ENCODE results near the gene CENPX. TPM values are rescaled to one million over a fixed set of nuclear protein-coding genes. Genes with fewer than 3 reads are reported as not detected.

The CENPX gene
- total RNA-seq, 1 experiment from 2014 or later, result 77.9 TPM

DNA sequence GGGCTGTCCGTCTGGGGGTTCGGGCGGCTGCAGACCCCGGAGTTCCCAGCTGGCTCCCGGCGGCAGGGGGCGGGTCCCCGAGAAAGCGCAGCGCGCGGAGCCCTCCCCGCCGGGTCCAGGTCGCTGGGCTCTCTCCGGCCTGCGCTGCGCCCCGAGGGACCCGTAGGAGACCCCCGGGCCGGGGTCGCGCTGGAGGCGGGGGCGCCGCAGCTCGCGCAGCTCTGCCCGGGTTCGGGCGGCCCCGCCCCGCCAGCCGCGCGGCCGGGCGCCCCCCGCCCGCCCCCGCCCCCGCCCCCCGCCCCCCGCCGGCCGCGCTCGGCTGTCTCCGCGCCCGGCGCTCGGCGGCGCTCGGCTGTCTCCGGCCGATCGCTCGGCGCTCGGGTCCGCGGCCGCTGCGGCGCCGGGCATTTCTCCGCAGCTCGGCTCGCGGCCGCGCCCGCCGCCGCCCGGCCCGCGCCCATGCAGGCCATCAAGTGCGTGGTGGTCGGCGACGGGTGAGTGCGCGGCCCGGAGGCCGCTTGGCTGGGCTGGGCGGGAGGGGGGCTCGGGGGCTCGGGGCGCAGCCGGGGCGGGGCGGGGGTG lies 8.7 kb upstream of the CENPX start, which contains the start of gene RAC3:
Gene RAC3 (plus strand): TSS at position 376 of the 582 bp plus-strand sequence. CDS start 84 bp downstream, at position 460.
- Histone ChIP-seq H3K14ac (ENCODE audit: insufficient read depth, low read length) (peak within 1 kb of the TSS; percentile 66; the same call in 1 of the 2 replicates), H2AFZ (ENCODE audit: low read length) (no peak within 1 kb of the TSS), H4K8ac (replicated peaks; ENCODE audit: insufficient read length, low read depth, low read length) (no peak within 1 kb of the TSS), H3K9me3 (ENCODE audit: control insufficient read depth, low read depth, low read length) (no peaks in the 10 kb centered on the region), H2AK5ac (ENCODE audit: insufficient read length, low read length) (no peak within 1 kb of the TSS), H3K56ac (ENCODE audit: insufficient read length, low read depth, low read length) (no peak within 1 kb of the TSS), H3K4ac (ENCODE audit: low read depth, low read length) (no peak within 1 kb of the TSS), H4K20me1 (ENCODE audit: control insufficient read depth, insufficient read depth, insufficient read length) (no peaks in the 10 kb centered on the region), H3K4me1 (ENCODE audit: insufficient read depth, low read length) (no peaks in the 10 kb centered on the region), H3K9ac (ENCODE audit: extremely low read depth, insufficient read length, low read length) (peak within 1 kb of the TSS; percentile 55), H2BK5ac (ENCODE audit: insufficient read length, low read length) (no peak within 1 kb of the TSS), H2BK20ac (ENCODE audit: low read depth, low read length, poor library complexity, severe bottlenecking) (no peak within 1 kb of the TSS), H3K23me2 (ENCODE audit: insufficient read length, low read depth, low read length, poor library complexity, severe bottlenecking) (peaks cover 8% of the 10 kb centered on the region), H4K5ac (ENCODE audit: insufficient read length, low read depth, low read length) (no peak within 1 kb of the TSS), H3K23ac (ENCODE audit: insufficient read length, low read depth, low read length) (no peak within 1 kb of the TSS), H3K27ac (ENCODE audit: insufficient read length, low read depth, low read length) (no peak within 1 kb of the TSS), H3K4me2 (ENCODE audit: insufficient read depth, insufficient read length, low read length) (peak within 1 kb of the TSS; percentile 65), H4K91ac (ENCODE audit: insufficient read length, low read depth, low read length) (no peak within 1 kb of the TSS), H3K18ac (ENCODE audit: insufficient read length, low read depth, low read length) (peak within 1 kb of the TSS; percentile 7), H3K27me3 (ENCODE audit: insufficient read depth, low read length) (no peaks in the 10 kb centered on the region; the same call in 1 of the 2 replicates), H3T11ph (ENCODE audit: low read length) (no peak within 1 kb of the TSS), H3K79me1 (ENCODE audit: insufficient read depth, low read depth, low read length, poor library complexity, severe bottlenecking) (no peaks in the 10 kb centered on the region), H2BK15ac (ENCODE audit: low read depth, low read length) (no peak within 1 kb of the TSS), H2BK12ac (ENCODE audit: insufficient read length, low read depth, low read length) (no peak within 1 kb of the TSS), H3K79me2 (ENCODE audit: insufficient read depth, low read length) (no peaks in the 10 kb centered on the region), H2BK120ac (ENCODE audit: low read depth, low read length, poor library complexity, severe bottlenecking) (no peak within 1 kb of the TSS)
- H3K27me3 Mint-ChIP-seq (ENCODE audit: low read depth), result peaks cover 2% of the 10 kb centered on the region; the same call in 1 of the 2 replicates
- H3K27ac Mint-ChIP-seq, result no peak within 1 kb of the TSS
- no peak for DNase-seq
- H3K4me1 Mint-ChIP-seq, result peaks cover 2 to 19% of the 10 kb centered on the region in 2 experiments
- H3K4me3 Mint-ChIP-seq, result peak within 1 kb of the TSS; percentile 63 to 81
- no peaks in the 10 kb centered on the region for H3K9me3 Mint-ChIP-seq
- peaks cover 8 to 24% (median 16%) of the 10 kb centered on the region in 3 experiments; a peak in 6 of 7 replicates for H3K36me3 Mint-ChIP-seq (ENCODE audit: insufficient read depth in 1 of 3, low read depth in 3 of 3)
- TF ChIP-seq, protein P1, sequence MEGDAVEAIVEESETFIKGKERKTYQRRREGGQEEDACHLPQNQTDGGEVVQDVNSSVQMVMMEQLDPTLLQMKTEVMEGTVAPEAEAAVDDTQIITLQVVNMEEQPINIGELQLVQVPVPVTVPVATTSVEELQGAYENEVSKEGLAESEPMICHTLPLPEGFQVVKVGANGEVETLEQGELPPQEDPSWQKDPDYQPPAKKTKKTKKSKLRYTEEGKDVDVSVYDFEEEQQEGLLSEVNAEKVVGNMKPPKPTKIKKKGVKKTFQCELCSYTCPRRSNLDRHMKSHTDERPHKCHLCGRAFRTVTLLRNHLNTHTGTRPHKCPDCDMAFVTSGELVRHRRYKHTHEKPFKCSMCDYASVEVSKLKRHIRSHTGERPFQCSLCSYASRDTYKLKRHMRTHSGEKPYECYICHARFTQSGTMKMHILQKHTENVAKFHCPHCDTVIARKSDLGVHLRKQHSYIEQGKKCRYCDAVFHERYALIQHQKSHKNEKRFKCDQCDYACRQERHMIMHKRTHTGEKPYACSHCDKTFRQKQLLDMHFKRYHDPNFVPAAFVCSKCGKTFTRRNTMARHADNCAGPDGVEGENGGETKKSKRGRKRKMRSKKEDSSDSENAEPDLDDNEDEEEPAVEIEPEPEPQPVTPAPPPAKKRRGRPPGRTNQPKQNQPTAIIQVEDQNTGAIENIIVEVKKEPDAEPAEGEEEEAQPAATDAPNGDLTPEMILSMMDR (conservative IDR thresholded peaks at IDR 0.05), result no peak
- WGBS (ENCODE audit: extremely low coverage, insufficient read length, low lambda C conversion rate), result no CpG with 5 or more reads among the region's 96 CpGs

Measured in H9 (cell line).